GM03348 (cell line): Measurements from ENCODE around the gene R3HCC1L.
A peak's percentile ranks its signal among the peaks of the same experiment; 100 is the strongest.

ENCODE experiments used
- DNase-seq: peaks from one replicate; pipeline ENCODE4 v3.0.0; 2012; ENCODE audit warnings: low spot score

Gene R3HCC1L

DNA sequence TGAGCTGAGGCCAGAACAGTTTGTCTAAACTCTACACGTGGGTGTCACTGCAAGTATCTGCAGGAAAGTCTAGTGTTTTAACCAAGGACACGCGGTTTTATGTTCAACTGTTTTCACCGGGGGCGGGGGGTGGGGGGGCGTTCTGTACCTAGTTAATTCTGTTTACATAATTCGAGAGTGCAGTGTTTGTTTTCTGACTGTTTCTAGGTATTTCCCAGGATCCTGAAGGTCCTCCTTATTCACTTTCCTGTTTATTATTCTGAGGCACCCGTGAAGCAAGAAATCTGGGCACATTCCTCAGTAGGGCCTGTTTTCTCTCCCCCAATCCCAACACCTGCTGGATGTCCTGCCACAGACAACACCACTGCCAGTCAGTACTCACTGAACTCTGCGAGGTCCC is 125.9 kb downstream of the R3HCC1L start:
- DNase-seq: no peak

DNA sequence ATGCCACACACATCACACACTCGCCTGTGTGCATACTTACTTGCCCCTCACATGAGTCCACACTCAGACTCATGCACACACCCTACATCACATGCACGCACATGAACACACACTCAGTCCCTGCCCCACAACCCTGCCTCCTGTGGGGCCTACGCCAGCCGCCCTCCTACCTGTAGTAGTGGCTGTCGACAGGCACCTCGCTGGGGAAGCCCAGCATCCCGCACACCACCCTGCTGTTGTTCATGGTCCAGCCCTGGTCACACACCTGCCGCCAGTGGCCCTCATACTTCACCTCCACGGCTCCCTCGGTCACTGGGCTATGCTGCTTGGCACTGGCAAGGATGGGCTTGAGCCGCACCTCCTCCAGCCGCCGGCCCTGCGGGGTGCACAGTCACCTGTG is 126.3 kb downstream of the R3HCC1L start:
- no peak for DNase-seq

DNA sequence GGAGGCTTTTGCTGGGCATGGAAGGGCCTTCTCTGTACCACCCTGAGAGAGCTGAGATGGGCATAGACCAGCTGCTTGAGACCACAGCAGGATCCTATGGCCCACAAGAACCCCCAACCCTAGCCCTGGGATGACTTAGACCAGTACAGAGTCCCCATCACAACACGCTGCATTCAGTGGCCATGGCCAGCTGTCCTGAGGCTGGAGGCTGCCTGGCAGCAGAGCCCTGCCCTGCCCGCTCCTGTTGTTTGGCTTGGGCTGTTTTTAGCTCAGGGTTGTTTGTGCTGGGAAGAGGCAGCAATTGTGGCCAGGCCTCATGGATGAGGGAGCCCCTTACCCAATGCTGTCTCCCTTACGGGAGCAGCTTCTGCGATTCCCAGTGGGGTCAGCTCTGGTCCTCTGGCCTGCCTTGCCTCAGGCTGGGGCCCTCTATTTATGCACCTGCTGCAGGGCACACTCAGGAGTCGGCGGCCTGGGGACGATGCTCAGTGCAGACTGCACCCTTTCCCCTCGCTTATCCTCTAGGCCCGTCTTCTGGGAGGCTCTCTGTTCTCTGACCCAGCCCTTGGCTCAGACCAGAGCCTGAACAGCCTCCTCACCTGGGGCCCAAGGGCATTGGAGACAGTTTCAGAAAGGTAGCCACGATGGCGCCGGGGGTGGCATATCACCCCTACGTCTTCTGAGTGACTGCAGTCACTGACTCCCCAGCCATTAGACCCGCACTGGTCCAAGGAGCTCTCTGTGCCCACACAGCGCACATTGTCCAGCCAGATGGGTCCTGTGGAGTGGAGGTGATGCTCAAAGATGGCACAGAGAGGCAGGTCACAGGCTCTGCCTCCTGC is 127.2 kb downstream of the R3HCC1L start:
- no peak for DNase-seq

DNA sequence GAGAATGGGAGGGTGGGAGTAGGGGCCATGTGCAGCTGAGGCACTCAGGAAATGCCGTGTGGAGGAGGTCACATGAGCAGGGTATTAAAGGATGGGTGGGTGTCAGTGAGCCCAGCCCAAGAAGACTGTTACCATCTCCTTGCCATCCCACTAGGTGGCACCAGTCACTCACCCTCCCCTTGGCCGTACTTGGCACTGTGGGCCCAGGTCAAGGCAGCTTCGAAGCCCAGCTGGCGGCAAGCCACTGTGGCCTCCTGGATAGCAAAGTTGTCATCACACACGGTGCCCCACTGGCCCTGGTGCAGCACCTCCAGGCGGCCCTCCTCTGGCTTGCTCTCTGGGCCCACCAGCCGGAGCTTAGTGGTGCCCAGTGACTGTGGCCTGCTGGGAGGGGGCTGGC is 128.1 kb downstream of the R3HCC1L start:
- peak; percentile 76 for DNase-seq

DNA sequence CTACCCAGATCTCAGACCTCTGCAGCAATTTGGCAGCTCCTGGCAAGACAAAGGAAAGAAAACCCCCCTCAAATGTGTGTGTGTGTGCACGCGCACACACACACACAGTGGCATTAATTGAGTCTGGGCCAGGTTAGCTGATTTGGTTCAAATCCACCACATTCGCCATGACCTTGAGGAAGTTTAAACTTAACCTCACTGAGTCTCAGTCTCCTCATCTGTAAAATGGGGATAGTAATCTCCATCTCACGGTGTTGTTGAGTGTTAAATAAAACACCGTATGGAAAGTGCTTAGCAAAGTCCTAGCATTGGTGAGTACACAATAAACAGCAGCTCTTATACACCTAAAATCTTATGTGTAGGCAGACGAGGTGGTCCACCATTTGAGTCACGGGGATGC is 128.6 kb downstream of the R3HCC1L start:
- DNase-seq: no peak

DNA sequence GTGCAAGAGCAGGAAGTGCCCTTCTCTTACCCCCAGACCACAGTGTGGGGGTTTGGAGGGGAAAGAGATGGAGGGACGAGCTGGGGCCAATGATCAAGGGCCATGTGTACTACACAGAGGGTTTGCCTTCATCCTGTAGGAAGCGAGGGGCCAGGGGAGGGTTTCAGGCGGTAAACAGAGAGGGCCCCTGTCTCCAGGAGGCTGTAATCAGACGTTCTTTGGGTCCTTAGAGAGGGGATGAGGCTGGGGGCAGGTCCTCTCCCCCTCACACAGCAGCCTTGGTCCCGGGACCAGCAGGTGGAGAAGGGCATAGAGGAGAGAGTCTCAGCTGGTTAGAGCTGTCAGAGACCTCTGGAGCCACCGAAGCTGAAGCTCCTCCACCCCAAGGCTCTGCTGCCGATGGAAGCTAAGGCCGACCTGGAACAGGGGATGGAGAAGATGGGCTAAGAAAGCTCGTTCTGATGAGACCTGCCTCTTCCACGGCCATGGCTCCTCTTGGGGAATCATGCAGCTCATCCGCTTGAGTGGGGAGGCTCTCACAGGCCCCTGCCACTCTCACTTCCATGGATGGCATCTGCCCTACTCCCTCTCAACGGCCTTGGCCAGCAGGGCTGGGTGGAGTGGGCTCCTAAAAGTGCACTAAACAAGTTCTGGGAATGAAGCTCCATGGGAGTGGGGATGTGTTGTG is 130.1 kb downstream of the R3HCC1L start:
- no peak for DNase-seq

DNA sequence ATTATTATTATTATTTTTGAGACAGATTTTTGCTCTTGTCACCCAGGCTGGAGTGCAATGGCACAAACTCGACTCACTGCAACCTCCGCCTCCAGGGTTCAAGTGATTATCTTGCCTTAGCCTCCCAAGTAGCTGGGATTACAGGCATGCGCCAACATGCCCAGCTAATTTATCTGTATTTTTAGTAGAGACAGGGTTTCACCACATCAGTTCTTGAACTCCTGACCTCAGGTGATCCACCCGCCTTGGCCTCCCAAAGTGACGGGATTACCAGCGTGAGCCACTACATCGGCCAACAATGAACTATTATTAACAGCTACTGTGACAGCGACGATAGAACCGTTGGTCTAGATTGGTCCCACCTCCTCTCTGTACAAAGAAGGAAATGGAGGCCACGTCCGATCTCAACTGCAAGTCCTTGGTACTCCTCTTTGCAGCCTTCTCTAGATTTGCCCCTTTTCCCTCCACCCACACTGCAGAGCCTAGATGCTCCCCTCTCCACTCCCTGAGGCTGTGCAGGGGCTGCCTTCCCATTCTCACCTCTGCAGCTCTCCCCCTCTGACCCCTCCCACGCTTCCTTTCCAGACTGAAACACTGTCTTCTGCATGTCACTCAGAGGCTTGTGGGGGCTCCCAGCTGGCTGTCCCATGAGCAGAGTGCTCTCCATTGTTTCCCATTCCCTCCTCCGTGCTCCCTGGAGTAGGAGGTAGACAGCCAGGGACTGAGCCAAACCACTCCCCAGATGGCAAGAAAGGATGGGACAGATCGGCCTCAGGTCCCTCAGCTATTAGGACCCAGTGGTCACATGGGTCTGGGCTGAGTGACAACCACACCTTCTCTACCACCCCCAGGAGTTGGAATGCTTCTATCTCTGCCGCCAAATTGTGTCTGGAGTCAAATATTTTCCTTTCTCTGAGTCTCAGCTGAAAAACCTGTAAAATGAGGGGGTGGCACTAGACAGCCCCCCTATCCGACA is 131.2 kb downstream of the R3HCC1L start:
- DNase-seq: no peak

DNA sequence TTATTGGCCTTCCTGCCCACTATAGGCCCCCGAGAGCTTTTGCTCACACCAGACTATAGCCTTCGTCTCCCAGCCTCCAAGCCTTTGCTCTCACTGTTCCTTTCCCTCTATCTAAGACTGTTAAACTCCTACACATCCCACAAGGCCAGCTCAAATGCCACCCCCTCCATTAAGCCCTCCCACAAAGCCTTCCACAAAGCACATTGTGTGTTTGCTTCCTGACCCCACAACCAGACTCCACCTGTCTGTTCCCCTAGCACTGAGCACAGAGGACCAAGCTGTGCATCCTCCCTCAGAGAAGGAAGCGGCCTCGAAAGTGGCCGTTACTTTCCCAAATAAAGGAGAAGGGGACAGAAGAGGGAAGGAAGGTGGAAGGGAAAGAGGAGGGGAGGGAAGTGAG is 132.2 kb downstream of the R3HCC1L start:
- DNase-seq: no peak

DNA sequence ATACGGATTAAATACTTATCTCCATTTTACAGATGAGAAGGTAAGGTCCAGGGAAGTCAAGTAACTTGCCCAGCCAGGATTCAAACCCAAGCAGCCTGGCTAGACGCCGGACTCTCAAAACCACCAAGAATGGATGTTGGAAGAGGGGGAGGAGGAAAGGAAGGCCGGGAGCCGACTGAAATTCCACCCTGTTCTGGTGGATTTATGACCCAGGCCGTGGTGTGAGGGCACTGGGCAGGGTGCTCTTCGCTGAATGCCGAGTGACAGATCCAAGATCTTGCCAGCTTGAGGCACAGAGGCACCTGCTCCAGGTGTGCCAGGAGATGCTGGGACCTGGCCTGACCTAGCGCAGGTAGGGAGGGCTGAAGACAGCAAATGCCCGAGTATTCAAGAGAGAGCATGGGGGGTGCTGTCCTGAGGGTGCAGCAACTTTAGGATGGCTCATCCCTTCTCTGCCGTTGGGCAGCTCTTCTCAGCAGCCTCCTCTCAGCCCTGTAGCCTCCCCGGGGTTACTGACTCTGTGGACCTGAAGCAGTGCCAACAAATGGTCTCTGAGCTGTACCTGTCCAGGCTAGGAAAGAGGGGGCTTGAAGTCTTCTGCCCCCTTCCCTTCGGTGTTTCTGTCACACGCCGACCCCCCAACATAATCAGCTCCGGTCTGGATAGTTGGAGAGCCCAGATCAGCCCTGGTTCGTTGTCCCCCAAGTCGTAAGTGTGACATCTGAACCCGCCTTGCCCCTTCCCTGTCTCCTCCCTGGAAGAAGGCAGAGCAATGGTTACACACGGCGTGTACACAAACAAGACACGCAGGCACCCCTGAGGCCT is 132.8 kb downstream of the R3HCC1L start:
- peak; percentile 64 for DNase-seq

DNA sequence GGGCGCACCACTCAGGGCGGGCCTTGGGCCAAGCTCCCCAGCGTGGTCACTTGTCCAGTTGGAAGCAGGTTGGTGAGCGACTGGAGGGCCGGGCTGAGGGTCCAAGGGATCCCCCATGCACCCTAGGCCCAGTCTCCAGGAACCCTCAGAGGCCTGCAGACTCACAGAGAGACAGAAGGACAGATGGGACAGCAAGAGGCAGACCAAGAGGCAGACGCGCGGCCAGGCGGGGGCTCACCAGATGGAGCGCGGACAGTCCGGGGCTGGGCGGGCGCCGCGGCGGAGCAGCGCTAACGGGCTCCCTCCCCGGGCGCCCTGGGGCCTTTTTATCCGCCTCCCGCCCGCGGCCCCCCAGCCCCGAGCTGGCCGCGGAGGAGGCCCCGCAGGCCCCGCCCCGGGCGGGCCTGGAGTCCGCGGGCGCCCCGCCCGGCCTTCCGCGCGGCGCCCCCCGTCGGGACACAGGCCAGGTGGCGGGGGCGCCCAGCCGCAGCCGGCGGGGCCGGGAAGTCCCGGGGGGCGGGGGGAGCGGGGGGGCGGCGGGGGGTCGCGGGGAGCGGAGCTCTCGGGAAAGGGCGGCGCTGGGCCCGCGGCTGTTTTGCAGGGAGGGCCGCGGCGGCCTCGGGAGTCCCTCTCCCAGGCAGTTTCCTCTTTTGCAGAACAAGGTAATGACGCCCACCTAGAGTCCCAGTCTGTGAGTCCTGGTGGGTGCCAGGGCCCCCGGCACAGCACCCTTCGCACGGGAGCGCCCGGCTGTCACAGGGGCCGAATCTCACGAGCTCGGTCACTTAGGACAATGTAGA is 133.6 kb downstream of the R3HCC1L start, which contains the start of gene LOXL4:
Gene LOXL4 (minus strand): TSS at position 301 of the 800 bp plus-strand sequence. CDS start 5,175 bp downstream, outside the sequence.
- DNase-seq: peak; percentile 93

DNA sequence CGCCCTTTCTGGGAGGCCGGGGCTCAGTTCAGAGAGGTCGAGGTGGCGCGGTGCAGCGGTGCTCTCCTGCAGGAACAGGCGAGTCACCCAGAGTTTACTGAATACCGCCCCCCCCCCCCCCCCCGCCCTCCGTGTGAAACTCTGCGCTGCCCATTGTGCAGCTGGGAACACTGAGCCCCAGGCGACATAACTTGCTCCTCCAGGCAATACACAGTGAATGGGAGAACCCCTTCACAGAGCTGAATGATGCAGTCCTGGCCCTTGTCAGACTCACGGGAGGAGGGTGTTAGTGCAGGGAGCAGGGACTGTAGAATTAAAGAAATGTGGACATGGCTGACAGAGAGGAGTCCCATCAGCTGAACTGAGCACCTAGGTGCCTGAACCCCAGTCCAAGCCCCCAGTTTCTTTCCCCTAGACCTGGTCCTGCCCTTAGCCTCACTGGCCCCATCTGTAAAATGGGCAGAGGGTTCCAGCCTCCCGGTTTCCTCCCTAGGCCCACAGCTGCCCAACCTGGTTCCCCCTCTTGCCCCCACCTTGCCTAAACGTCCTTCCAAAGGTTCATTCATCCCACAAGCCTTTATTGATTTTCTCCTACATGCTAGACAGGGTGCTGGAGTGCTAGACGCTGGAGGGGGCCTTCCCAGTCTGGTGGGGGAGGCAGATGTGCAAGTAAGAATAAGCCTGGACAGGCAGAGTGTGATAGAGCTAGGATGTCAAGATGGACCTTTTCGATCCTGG is 134.4 kb downstream of the R3HCC1L start:
- DNase-seq: no peak

DNA sequence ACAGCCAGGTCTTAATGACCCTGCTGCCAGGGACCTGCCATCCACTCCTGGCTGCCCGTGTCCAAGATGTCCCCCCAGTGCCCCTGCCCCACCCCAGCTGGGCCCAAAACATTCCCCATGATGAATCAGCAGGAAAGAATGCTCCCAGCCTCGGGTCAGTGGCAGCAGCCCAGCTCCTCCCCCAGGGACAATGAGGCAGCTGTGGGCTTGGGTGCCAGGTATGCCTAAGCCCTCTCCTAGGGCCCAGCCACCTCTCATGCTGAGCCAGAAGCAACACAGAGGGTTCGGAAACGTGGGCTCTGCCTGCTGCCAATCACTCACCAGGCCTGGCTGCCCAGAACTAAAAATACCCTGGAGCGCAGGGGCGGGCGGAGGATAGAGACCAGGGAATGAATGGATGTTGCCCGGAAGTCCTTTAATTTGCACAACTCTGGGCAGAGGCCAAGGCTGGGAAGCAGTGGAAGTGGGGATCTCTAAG is 135.0 kb downstream of the R3HCC1L start:
- peak; percentile 96 for DNase-seq

DNA sequence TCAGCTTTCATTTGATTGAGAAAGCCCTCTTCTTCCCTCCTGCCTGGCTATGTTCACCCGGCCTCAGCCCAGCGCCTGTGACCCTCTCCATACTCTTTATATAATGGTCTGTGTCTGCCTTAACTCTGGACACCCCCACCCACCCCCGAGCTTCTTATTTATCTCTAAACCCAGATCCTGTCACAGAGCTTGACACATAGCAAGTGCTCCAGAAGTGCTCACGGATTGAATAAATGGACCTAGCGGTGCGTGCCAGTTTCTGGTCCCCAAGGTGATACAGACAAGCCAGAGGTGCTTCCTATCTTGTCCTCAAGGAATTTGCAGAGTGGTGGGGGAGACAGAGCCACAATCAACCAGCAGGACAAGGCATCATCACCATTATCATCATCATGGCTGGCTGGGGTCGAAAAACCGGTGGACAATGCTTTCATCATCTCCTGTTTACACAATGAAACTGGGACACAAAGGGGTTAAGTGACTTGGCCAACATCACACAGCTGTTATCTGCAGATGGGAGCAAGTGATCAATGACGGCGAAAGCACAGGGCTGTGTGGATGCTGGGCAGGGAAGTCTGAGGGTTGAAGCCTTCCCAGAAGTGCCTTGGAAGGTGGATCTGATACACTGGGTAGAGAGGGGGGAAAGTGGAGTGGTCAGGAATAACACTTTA is 135.8 kb downstream of the R3HCC1L start:
- DNase-seq: no peak

DNA sequence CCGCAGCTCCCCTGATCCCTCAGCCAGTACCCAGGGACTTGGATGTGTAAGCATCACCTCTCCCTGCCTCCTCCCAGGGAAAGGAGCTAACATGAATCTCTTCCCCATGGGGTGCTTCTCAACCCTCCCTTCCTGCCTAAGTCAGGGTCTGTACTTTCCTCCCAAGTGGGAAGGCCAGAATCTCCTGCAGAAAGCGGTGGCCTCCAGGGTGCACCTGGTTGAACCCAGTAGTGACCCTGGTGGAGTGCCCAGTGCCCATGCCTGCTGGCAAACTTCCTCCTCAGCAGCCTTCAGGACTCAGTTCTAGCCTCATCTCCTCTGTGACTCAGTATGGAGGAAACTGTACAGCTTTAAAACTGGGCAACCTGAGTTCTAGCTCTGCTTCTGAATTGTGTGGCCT is 136.3 kb downstream of the R3HCC1L start:
- DNase-seq: no peak

DNA sequence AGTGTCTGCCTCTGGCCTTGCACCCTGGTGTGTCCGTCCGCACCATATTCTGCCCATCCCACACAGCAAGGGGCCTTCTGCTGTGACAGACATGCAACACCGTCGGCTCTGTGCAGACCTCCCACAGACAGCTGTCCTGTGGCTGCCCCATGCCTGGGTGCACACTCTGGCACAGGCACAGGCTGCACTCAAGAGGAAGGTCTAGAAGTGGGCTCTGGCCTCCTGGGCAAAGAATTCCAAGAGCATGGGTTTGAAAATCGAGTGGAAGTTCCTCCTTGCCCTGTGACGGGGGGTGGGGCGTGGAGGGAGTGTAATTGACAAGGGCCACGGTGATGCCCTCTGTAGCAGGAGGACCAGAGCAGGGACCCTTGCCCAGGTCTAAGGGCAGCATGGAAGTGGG is 137.8 kb downstream of the R3HCC1L start:
- DNase-seq: no peak

DNA sequence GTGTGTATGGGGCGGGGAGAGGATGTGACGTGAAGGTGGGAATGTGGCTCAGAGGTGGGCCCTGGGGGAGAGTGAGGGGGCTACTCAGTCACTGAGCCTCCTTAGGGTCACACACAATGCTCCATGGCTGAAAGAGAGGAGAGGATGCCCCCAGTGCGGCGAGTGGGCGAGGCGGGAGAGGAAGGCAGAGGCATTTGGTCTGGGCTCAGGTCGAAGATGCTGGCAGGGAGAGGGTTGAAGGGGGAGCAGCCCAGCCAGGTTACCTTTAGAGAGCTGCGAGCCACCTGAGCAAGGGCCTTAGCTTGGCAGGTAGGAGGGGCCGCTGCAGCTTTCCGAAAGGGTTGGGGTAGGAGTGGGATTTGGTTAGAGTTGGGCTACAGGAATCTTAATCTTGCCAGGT is 138.2 kb downstream of the R3HCC1L start:
- DNase-seq: no peak

DNA sequence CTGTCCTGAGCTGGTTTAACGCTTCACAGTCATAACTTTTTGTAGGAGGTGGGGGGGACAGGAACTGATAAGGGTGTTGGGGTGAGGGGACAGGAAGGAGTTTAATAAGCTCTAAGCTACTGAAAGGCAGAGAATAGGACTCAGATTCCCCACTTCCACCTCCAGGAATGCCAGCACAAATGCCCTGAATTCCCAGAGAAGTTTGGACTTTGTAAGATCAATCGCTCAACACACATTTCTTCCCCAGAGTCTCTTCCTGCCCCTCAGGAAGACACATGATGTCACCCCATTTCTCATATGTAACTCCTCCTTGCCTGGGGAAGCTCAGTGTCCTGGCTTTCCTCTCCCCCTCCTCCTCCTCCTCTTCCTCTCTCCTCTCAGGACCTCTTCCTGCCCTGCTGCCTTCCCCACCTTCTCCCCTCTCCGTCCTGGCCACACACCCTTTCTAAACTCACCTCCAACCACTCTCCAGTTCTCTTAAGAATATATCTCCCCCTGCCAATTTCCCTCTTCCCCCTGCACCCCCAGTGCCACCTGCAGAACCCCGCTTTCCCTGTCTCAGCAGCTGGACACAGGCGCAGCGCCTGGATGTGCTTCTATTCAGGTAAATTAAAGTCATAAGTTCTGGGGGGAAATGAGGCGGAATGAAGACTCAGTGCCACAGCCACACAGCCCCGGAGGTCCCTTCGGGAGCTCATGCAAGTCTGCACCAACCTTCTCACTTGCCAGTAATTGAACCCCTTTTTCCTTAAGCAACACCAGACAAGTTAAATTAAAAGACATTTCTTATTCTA is 138.8 kb downstream of the R3HCC1L start:
- no peak for DNase-seq

DNA sequence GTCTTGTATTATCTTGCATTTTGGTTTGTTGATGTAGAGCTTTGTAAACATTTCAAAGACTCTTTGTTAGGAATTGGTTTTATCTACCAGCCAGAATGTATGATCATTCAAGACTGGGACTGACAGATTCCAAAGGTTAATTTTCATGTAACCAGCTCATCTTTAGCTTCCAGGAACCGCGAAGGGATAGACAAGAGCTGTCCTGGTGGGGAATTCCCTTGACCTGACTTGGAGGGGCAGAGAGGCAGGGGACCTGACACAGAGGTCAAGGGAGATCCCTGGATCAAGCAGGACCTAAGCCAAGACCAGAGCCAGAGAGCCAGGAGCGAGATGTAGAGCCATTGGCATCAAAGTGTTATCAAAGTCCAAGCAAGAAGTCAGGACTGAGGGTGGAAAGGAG is 140.1 kb downstream of the R3HCC1L start:
- DNase-seq: no peak
